Measurements from ENCODE around the gene SULT6B1. TPM values are rescaled to one million over a fixed set of nuclear protein-coding genes. Genes with fewer than 3 reads are reported as not detected.

Gene SULT6B1
- total and polyA plus RNA-seq, 2 of the 4 experiments (the other 2 are of a cell fraction): not detected

DNA sequence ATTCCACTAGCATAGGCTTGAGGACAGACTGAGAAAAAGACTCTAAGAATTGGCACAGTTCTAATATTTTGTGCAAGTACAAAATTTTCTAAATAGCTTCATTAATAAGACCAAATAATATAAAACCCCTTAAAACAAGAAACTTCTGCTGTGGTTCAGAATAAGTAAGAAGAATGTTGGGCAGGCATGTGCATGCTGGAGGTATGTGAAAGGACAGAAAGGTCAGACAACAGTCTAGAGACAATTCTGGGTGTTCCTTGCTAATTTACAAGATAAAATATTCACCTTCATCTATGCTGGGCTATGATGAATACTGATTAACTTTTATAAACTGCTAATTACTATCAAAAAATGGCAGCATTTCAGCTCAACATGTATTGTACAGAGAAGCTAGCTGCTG, 22.7 kb upstream of the SULT6B1 start:
- no peak for TF ChIP-seq MAZ (IDR thresholded peaks at IDR 0.05; ENCODE audit: borderline replicate concordance, low read depth, low read length)
- peak; percentile 6; the same call in 1 of the 2 replicates for TF ChIP-seq BHLHE40 (IDR thresholded peaks at IDR 0.05; ENCODE audit: low read depth, low read length)
- no peak for TF ChIP-seq CEBPB (IDR thresholded peaks at IDR 0.05; ENCODE audit: low read depth, low read length)
- no peak for TF ChIP-seq POLR2A (IDR thresholded peaks at IDR 0.05; ENCODE audit: low read depth, low read length)
- TF ChIP-seq, protein P1, sequence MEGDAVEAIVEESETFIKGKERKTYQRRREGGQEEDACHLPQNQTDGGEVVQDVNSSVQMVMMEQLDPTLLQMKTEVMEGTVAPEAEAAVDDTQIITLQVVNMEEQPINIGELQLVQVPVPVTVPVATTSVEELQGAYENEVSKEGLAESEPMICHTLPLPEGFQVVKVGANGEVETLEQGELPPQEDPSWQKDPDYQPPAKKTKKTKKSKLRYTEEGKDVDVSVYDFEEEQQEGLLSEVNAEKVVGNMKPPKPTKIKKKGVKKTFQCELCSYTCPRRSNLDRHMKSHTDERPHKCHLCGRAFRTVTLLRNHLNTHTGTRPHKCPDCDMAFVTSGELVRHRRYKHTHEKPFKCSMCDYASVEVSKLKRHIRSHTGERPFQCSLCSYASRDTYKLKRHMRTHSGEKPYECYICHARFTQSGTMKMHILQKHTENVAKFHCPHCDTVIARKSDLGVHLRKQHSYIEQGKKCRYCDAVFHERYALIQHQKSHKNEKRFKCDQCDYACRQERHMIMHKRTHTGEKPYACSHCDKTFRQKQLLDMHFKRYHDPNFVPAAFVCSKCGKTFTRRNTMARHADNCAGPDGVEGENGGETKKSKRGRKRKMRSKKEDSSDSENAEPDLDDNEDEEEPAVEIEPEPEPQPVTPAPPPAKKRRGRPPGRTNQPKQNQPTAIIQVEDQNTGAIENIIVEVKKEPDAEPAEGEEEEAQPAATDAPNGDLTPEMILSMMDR (conservative IDR thresholded peaks at IDR 0.05; ENCODE audit: low read depth, low read length): no peak
- TF ChIP-seq FOS (IDR thresholded peaks at IDR 0.05; ENCODE audit: low read depth, low read length): no peak
- no peak for TF ChIP-seq RFX5 (IDR thresholded peaks at IDR 0.05; ENCODE audit: low read depth, low read length)
- TF ChIP-seq, protein P2, sequence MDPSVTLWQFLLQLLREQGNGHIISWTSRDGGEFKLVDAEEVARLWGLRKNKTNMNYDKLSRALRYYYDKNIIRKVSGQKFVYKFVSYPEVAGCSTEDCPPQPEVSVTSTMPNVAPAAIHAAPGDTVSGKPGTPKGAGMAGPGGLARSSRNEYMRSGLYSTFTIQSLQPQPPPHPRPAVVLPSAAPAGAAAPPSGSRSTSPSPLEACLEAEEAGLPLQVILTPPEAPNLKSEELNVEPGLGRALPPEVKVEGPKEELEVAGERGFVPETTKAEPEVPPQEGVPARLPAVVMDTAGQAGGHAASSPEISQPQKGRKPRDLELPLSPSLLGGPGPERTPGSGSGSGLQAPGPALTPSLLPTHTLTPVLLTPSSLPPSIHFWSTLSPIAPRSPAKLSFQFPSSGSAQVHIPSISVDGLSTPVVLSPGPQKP (IDR thresholded peaks at IDR 0.05; ENCODE audit: borderline replicate concordance, low read depth, low read length): no peak
- in situ Hi-C loops (cut with MboI; ENCODE audit: low sequenced_read_pairs): no loop called here
- dilution Hi-C loops (cut with HindIII; ENCODE audit: low sequenced_read_pairs, unreplicated experiment): no loop called here
- Histone ChIP-seq H2AK5ac (ENCODE audit: low read depth, low read length) (no peak overlapping the region), H3K56ac (ENCODE audit: extremely low read depth, insufficient read depth, low read length) (no peak overlapping the region), H3K14ac (replicated peaks; ENCODE audit: low read depth, low read length) (no peak overlapping the region), H3K79me1 (ENCODE audit: low read depth in 1 of 2, low read length in 2 of 2) (peaks cover 6 to 18% of the 10 kb centered on the region in 2 experiments), H4K5ac (ENCODE audit: low read depth, low read length) (no peak overlapping the region), H3K27me3 (ENCODE audit: control insufficient read depth, insufficient read depth, low read length) (no peaks in the 10 kb centered on the region), H2BK120ac (ENCODE audit: low read depth, low read length) (no peak overlapping the region), H3K9ac (ENCODE audit: low read depth, low read length) (no peak overlapping the region), H4K91ac (ENCODE audit: insufficient read depth, low read depth, low read length) (no peak overlapping the region), H3K4me3 (ENCODE audit: insufficient read depth, low read depth, low read length) (no peak overlapping the region), H3K23ac (ENCODE audit: low read depth, low read length) (no peak overlapping the region), H3K27ac (ENCODE audit: insufficient read depth, low read length) (no peak overlapping the region), H3K4me1 (ENCODE audit: control insufficient read depth, insufficient read depth, low read length) (no peaks in the 10 kb centered on the region), H4K20me1 (ENCODE audit: insufficient read depth, low read length) (no peaks in the 10 kb centered on the region), H3K9me1 (ENCODE audit: insufficient read depth, low read length) (no peaks in the 10 kb centered on the region), H3K36me3 (ENCODE audit: control insufficient read depth, insufficient read depth, low read length) (peaks cover 32% of the 10 kb centered on the region), H2BK15ac (ENCODE audit: low read depth, low read length) (no peak overlapping the region), H4K8ac (ENCODE audit: low read depth in 2 of 2, low read length in 2 of 2) (no peak overlapping the region), H2AFZ (replicated peaks; ENCODE audit: low read length, poor library complexity) (no peak overlapping the region), H2BK5ac (ENCODE audit: low read depth, low read length, poor library complexity, severe bottlenecking) (no peak overlapping the region), H3K9me3 (ENCODE audit: control insufficient read depth, insufficient read depth, low read length) (no peaks in the 10 kb centered on the region; the same call in 1 of the 2 replicates), H2BK20ac (ENCODE audit: low read depth, low read length) (no peak overlapping the region), H3K4ac (ENCODE audit: low read depth, low read length) (no peak overlapping the region), H2AK9ac (replicated peaks; ENCODE audit: low read depth, low read length, poor library complexity) (no peak overlapping the region), H3K4me2 (ENCODE audit: low read depth, low read length) (no peak overlapping the region), H3K18ac (ENCODE audit: low read depth, low read length) (no peak overlapping the region)
- peak; percentile 51 for ATAC-seq (ENCODE audit: low read depth)
- BruUV-seq (replicated peaks): no TSS peak
- ChIA-PET POLR2A (ENCODE audit: unreplicated experiment) (no interaction called here), CTCF (interaction anchor here (0.6 kb wide), 1 partner anchor 1132 kb away, joined by 3 read pairs; no protein-coding TSS in a partner anchor)
- peak; percentile 26 for DNase-seq
- intact Hi-C loops (cut with micrococcal nuclease): loop anchor here (5.0 kb wide), 1 partner anchor 54 kb away; the partner anchor contains the start of gene EIF2AK2

All from IMR-90 (cell line).